GM21515 (cell line): ENCODE data around the gene RNF144A.

Source experiments
- ATAC-seq: cut with Tn5 transposase; IDR thresholded peaks from one replicate; pipeline ENCODE4 v1.9.1; 2021; ENCODE audit not compliant: unreplicated experiment

RNF144A gene

DNA sequence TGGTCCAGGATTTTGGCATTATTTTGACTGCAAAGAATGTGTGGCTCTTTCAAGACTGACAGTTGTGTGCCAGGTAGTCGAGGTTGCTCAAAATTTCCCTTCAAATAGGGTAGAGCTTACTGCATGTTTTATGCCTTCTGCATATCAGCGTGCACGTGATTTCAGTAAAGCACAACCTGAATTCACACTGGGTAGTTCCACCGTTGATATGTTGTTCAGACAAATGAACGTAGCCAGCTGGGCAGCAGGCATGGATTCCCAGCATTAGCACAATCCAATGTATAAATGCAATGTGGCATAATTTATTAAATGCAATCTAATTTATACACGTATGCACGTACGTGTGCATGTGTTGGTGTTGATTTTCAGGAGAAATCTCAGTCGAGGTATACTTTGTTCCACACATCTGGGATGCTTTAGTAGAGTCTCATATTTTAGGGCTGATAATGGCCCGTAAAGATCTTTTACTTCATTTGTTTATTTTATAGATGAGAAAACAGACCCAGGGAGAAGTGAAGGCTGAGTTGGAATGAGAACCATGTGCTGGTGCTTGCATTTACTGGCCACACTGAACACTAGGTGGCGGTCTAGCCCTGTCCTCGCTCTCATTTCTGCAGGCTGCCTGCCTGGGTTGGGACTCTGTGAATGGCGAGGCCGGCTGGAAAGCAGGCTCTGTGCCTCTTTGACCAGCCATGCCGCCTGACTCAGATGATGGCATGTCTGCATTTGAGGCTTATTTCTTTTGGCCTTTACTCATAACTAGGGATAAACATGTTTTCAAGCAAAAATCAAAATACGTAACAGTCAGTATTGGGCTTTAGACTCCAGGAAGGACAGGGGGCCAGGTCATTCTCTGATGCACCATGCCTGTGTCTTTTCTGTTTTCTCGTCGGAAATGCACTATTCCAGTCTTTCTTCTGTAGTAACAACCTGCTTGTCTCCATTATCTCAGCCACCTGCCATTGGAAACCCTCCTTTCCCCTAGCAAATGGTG is 120.4 kb downstream of the RNF144A start:
- peak; percentile 93 for ATAC-seq

DNA sequence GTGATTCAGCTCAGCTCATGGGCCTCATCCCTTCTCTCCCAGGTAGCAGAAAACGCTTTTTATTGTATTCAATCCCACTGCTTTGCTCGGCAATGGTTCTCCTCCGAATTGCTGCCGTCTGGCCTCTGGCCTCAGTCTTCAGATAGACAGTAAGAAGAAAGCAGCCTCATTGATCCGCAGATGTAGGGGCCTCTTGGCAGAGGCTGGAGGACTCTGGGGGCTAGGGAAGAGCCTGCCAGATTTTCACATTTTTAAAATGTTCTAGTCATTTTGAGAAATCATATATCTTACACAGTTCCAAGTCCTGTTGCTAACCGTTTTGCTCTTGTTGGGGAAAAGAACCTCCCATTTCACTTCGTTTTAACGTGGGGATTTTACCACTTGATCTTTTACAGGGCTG is 123.3 kb downstream of the RNF144A start:
- no peak for ATAC-seq

DNA sequence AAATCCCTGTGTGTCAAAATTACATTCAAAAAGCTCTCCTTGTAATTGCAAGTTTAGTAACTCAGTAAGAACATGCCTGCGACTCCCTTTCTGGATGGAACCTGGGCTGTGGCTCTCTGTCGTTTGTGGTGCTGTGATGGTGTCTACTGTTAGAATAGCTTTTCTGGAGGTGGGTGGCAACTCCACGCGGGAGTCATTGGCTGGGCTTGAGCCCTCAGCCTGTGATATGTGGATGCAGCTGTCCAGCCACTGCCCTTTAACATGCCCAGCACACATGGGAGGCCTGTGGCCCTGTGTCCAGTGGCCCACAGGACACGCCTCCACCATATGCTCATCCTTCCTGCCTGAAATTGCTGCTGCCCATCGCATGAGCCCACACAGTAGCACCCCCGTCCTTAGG is 124.2 kb downstream of the RNF144A start:
- ATAC-seq, result no peak

DNA sequence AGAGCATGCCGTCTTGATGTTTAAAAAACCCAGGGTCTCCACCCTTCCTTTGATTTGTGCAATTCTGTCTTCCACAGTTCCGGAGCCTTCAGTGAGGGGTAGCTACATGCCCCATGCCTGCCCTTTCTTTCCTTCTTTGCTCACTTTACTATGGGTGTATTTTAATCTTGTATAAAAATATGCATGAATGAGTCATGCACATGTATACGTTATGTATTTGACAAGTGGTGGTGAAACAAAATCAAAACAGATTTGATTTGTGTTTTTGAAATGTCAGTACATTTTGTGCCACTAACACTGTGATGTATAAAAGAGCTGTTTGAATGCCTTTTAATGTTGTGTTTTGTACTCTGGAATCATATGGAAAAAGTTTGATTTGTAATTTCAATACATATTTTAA is 126.5 kb downstream of the RNF144A start:
- no peak for ATAC-seq

DNA sequence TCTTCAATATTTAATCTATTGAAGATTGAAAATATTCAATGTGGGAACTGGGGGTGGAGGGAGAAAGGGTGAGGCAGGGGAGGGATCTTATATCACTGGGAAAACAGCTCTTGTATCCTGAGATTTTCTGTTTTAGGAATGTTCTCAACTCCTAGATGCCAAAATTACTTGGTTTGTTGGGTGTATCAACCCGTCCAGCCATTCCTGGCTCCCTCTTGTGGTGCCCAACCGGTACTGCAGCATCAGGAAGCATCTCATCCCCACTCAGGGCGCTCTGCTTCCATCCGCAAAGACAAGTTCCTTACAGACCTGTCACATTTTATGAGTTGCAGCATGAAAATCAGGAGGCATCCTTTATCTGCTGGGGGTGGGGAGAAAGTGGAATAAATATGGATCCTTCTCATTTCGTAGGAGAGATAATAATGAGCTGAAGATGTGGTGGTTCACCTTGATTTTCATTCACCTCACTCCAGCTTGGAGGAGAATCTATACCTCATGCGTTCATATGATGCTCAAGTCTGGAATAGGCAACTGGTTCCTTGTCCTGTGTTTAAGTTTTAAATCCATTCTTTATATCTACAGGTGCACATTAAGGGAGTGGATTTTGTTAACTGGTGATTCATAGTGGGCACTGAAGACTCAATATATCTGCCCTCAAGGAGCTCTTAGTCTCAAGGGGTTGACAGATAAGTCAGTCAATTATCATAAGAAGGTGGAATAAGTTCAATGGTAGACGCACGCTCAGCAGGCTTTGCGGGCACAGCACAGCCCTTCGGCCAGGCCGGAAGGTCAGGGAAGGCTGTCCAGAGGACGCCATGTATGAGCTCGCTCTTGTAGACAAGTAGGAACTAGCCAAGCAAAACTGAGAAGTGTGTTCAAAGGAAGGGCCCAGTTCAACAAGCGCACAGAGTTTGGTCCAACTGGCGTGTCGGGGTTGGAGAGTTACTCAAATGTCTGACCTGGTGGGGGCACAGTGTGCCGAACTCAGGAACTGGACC is 127.3 kb downstream of the RNF144A start:
- no peak for ATAC-seq

DNA sequence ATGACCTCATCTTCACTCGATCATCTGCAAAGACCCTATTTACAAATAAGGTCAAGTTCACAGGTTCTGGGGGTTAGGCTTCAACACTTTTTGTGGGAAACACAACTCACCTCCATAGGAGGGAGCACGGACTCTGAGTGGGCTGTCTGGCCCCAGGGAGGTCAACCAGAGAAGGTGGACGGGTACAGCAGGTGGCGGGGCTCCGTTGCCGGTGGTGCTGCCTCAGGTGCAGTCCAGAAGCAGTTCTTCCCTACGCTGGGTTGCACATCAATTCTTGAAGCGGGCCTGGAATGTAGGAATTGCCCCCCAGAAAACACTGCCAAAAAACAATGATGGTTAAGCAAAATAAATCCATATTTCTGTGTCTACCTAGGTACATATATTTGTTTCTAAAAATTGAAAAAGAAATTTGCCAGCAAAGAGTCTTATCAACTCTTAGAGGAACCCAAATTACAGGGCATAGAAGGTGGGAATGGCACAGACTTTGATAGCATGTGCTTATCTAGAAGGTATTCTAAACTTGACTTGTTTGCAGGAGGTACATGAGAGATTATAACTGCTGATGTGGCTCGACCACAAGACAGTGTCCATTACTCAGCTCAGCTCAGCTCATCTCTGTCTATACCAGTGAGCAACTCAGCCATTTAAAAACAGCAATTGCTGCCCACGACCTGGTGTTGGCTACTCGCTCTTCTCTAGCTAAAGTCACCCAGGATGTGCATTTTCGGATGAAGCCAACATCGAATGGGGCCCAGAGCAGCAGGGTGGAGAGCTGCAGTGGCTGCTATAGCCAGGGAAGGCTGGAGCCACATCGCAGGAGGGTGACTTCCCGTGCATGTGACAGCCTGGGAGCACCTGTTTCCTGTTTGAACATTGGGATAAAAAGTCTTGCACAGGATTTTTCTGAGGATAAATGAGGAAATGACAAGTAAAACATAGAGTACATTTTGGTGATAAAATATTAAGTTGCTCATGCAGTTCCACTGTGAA is 128.7 kb downstream of the RNF144A start:
- ATAC-seq, result no peak

DNA sequence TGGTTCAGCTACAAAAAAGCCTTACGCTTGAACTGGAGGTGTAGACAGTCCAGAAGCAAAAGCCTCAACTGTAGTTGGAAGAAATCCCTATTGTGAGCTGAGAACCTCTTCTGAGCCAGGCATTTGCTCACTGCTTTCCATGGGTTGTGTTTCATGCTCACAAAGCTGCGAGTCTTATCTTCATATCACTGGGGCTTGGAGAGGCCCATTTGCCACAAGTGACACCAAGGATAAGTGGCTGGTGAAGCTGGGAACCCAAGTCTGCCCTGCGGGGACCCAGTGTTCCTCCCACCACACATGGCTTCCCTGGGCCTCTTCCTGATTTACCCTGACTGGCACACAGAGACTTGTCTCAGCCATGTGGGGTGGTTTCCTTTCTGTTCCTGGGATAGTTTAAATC is 130.4 kb downstream of the RNF144A start:
- ATAC-seq, result no peak

DNA sequence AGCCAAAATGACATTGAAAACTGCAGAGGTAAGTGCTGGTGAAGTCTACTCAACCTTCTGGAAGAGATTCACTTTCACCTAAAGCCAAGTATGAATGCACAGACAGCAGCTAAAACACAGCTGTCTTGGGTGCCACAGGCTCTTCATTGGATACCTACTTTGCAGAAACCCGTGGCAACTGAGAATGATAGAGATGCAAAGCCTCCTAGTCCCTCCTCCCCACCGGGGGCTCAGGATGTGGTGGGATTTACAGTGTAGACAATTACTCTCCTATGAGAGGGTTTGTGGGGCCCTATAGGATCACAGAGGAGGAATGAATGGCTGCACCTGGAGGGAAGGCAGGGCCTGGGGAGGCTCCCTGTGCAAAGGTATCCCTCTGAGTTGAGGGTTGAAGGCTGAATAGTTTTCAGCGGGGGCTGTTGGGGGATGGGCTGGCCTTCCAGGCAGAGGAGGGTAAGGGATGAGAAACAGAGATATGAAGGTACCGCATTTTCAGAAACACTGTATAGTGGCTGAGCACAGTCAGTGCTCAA is 131.6 kb downstream of the RNF144A start:
- no peak for ATAC-seq

DNA sequence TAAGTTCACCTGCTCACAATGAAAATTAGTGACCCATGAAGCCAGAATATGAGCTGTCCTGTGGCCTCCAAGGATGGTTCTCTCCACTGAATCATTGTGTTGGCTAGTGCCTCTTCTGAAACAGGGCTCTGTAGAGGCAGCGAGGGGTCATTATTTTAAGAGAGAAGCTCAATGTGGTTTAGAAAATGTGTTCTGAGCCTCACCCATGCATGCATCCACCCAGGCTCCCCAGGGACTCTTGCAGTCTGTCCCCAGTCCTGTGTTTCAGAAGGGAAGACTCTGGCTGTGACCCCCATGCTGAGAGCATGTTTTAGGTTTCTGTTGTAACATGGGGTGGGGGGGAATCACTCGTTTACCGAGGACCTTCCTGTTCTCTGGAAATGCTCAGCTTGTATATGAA is 135.2 kb downstream of the RNF144A start:
- ATAC-seq, result peak; percentile 73

DNA sequence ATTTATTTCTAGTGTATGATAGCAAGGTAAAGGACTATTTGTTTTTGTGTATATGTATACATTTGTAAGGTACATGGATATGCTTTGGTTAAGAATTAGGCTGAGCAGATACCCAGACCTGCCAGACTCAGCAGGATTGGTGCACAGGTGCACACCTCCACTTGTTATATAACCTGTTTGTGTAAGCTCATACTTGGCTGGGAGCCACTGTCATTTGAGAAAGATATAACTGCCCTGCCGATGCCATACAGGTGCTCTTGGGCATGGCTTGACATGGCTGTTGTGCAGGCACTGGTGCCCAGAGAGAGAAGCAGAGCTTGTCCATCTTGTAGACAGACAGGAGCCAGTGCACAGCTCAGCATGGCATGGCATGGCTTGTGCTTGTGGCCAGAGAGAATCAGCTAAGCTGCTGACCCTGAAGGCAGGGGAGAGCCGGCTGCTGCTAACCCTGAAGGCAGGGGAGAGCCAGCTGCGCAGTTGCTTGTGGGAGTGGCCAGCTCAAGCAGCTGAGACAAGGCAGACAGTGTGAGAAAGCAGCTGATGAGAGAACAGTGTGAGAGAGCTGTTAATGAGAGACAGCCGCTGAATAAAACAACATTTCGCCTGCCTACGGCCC is 136.5 kb downstream of the RNF144A start:
- ATAC-seq, result no peak

DNA sequence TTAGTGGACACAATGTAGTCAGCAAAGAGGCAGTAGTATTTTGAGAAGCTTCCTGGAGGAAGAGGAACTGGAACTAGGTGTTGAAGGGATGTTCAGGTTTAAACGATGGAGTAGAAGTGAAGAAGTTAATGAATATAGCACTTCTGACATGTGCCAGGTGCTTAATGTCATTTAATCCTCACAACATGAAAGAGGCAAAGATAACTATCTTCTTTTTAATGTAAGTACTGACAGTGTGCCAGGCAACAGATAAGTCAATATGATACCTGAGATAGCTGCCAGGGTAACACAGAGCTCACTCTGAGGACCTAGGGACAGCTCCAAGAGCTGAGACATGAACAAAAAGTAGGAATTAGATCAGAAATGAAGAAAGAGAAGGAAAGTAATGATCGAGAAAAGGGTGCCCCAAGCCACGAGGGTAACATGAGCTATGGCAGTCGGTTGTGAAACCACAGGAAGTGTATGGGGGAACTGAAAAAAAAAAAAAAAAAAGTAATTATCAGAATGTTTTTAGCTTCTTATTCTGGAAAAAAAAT is 140.7 kb downstream of the RNF144A start:
- peak; percentile 65 for ATAC-seq

DNA sequence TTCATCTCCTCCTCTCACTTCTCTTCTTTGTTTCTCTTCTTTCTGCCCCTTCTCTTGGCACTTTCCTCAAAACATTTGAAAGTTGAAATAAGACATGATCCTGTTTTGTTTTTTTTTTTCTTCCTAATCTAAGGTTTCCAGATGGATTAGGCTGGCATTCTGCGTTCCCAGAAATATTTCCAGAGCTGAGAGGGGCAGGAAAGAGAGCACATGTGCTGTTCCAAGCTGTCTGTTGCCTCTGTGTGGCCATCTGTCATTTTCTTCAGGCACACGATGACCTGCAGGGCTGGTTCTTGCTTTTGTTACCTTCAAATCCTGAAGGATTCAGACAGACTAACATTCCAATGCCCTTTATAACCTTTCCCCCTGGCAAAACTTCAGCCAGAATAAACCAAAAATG is 142.9 kb downstream of the RNF144A start:
- ATAC-seq, result no peak

DNA sequence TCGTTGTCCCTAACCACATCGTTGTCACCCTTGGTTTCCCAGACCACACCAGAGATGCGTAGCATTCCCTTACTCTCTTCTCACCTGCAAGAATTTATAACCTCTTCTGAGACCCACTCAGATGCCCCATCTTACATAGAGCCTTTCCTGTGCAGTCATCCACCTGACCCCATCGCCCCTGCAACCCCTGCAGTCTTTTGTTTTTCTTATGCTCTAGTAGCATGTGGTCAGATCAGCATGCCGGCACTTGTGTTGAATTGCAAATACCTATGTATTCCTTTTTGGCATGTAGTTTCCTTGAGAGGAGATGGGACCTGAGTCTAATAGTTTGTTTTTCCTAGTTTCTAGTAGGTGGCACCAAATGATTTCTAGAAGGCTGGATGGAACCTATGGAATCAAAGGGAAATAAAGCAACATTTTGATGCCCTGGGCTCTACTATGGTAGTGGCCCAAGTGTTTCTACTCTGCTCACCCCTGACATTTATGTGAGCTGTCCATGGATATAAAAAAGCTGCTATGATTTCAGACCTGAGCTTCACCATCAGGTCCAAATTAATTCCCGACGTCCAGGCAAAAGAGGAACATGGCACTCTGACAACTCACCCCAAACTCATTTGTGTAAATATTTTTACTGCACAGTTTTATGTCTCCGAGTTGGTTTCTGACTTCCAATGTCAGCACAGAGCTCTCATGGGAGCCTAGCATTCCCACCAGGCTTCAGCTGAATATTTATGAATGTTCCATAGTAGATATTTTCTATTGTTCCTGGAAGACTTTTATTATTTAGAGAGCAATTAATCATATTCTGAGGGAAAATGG is 143.6 kb downstream of the RNF144A start:
- no peak for ATAC-seq

DNA sequence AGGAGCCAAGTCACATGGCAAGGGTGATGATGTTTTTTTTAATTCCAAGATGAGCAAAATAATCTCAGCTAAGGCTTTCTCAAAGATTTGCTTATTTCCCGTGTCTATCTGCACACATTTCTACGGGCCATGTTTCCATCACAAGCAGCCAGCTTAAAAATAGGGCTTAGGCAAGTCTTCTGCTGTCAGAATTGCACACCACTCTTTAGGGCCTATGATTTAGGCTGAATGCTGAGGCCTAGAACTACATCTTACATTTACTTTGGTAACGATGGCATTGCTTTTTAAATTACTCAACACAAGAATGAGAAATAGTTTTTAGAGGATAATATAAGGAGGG is 144.2 kb downstream of the RNF144A start:
- no peak for ATAC-seq

DNA sequence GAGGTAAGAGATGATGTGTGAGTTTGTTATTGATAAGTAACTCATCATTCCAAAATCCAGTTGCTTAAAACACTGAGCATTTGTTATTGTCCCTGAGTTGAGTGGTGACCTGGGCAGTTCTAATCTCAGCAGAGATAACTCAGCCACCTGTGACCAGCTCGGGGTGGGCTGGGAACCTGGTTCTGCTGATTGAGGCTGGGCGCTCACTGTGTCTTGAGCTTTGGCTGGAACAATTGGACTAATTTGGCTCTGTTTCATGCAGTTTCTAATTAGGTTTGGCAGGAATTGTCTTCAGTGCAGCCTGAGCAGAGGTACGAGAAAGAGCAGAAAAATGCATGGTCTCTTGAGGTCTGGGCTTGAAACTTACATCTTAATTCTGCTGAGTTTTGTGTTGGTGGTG is 144.7 kb downstream of the RNF144A start:
- no peak for ATAC-seq

DNA sequence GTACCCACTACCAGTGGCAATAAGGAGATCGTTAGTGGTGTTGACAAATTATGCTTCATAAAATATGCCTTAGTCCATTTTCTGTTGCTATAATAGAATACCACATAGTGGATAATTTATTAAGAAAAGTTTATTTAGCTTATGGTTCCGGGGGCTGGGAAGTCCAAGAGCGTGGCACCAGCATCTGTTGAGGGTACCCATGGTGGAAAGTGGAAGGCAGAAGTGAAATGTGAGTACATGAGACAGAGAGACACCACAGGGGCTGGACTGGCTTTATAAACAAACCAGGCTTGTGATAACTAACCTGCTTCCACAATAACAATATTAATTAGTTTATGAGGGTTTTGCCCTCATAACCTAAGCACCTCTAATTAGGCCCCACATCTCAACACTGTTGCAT is 146.6 kb downstream of the RNF144A start:
- no peak for ATAC-seq

DNA sequence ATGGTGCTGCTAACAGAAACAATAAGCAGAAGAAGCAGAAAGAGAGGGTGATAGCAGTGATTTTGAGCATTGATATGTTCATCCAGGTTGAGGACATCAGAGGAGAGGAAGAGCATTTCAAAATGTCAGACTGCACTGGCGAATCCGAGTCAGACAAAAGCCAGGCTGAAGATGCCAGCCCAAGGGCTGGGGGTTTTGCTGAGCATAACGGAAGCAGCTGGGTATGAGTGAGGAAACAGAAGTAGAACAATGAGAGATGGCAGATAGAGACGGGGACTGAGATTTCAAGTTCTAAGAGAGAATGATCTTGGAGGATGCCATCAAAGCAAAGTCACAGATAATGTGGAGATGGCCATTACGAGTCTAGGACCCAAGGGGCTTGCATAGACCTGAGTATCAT is 151.2 kb downstream of the RNF144A start:
- ATAC-seq, result no peak

DNA sequence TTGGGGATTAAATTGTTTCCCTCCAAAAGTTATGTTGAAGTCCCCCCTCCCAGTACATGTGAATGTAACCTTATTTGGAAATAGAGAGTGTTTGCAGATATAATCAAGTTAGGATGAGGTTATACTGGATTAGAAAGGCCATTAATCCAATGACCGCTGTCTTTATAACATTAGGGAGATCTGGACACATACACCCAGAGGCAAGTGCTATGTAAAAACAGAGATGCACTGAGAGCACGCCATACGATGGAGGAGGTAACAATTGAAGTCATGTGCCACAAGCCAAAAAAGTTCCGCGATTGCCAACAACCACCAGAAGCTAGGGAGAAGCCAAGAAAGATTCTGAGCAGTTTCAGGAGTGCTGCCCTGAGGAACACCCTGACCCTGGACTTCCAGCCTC is 153.3 kb downstream of the RNF144A start:
- ATAC-seq, result no peak

DNA sequence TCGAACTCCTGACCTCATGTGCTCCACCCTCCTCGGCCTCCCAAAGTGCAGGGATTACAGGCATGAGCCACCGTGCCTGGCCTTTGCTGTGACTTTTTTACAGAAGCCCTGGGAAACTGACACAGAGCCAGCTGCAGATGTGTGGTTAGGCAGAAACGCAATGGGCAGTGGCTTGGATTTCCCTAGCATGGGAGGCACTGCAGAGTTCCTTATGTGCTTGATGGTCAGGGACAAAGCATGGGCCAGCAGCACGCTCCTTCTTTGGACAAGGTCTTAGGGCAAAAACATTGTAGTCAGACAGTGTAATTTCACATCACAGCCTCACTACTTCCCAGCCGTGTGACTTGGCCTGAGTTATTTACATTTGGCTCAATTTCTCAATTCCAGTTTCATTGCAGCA is 153.9 kb downstream of the RNF144A start:
- ATAC-seq, result no peak
